Peyer's patch (tissue), 4 donors: ENCODE measurements around the gene DHRS2. TPM values are rescaled to one million over a fixed set of nuclear protein-coding genes. Genes with fewer than 3 reads are reported as not detected.

Experiments
- DNase-seq, 3 donors: peaks; one replicate each; pipeline ENCODE4 v3.0.0-alpha.2; 2017 to 2019
- H3K27ac ChIP-seq, 4 donors: fragments of 200-600 bp; sonication (generic); one replicate each; pipeline ENCODE4 v1.5.1; 2016 to 2019
- H3K27me3 ChIP-seq, 2 donors: fragments of 200-600 bp; sonication (generic); one replicate each; pipeline ENCODE4 v1.5.1; 2019
- H3K36me3 ChIP-seq, 3 donors: fragments of 200-600 bp; sonication (generic); one replicate each; pipeline ENCODE4 v1.5.1; 2016 to 2019
- H3K4me1 ChIP-seq, 4 donors: fragments of 200-600 bp; sonication (generic); one replicate each; pipeline ENCODE4 v1.5.1; 2016 to 2019
- H3K4me3 ChIP-seq, 4 donors: fragments of 200-600 bp; sonication (generic); 1 replicate in 3 of 4; 2 replicates in 1 of 4; pipeline ENCODE4 v1.5.1; 2016 to 2019; ENCODE audit warnings: mild to moderate bottlenecking in 1 of 4
- H3K9me3 ChIP-seq, 4 donors: fragments of 200-600 bp; sonication (generic); one replicate each; pipeline ENCODE4 v1.5.1; 2016 to 2019; ENCODE audit warnings: mild to moderate bottlenecking in 1 of 4
- POLR2A ChIP-seq, 2 donors: fragments of 450-650 bp; IDR thresholded peaks; one replicate each; pipeline ENCODE4 v1.5.1; 2017; ENCODE audit warnings: antibody characterized with exemption in 2 of 2, mild to moderate bottlenecking in 2 of 2, moderate library complexity in 2 of 2
- total RNA-seq, 4 donors: library from RNA; depleted of rRNA; stranded (reverse); fragments of >200 nt; gene quantifications; one replicate each; pipeline ENCODE4 v1.1.0, GENCODE V29; 2016
- TF ChIP-seq, protein P1 (sequence below), 6 experiments: fragments of 450-650 bp in 4 of 6; fragments of 200-600 bp in 2 of 6; sonication (generic) in 1 of 6; IDR thresholded peaks; one replicate each; pipeline ENCODE4 v1.5.1; 2017 to 2019; ENCODE audit warnings: antibody characterized with exemption in 6 of 6, mild to moderate bottlenecking in 3 of 6, moderate library complexity in 1 of 6

DHRS2 gene
- total RNA-seq, 4 donors from 2014 or later = not detected

GRCh38 chr14:23603103-23603502, 33.1 kb upstream of the DHRS2 start:
- TF ChIP-seq POLR2A (IDR thresholded peaks at IDR 0.05) = no peak
- TF ChIP-seq, protein P1, sequence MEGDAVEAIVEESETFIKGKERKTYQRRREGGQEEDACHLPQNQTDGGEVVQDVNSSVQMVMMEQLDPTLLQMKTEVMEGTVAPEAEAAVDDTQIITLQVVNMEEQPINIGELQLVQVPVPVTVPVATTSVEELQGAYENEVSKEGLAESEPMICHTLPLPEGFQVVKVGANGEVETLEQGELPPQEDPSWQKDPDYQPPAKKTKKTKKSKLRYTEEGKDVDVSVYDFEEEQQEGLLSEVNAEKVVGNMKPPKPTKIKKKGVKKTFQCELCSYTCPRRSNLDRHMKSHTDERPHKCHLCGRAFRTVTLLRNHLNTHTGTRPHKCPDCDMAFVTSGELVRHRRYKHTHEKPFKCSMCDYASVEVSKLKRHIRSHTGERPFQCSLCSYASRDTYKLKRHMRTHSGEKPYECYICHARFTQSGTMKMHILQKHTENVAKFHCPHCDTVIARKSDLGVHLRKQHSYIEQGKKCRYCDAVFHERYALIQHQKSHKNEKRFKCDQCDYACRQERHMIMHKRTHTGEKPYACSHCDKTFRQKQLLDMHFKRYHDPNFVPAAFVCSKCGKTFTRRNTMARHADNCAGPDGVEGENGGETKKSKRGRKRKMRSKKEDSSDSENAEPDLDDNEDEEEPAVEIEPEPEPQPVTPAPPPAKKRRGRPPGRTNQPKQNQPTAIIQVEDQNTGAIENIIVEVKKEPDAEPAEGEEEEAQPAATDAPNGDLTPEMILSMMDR (IDR thresholded peaks at IDR 0.05) = no peak
- no peaks in the 10 kb centered on the region for H3K36me3 ChIP-seq
- no peak overlapping the region for H3K4me3 ChIP-seq
- H3K9me3 ChIP-seq = no peaks in the 10 kb centered on the region
- H3K4me1 ChIP-seq = no peaks in the 10 kb centered on the region
- no peak overlapping the region for H3K27ac ChIP-seq
- DNase-seq = no peak
- no peaks in the 10 kb centered on the region for H3K27me3 ChIP-seq

DNA sequence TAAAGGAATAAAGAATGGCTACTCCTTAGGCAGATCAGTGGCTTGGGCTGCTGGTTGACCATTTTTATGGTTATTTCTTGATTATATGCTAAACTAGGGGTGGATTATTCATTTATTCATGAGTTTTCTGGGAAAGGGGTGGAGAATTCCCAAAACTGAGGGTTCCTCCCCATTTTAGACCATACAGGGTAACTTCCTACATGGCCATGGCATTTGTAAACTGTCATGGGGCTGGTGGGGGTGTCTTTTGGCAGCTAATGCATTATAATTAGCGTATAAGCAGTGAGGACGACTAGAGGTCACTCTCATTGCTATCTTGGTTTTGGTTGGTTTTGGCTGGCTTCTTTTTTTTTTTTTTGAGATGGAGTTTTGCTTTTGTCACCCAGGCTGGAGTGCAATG, 32.0 kb upstream of the DHRS2 start:
- H3K4me3 ChIP-seq = no peak overlapping the region
- H3K4me1 ChIP-seq = no peaks in the 10 kb centered on the region
- no peak for DNase-seq
- H3K36me3 ChIP-seq = no peaks in the 10 kb centered on the region
- H3K27ac ChIP-seq = no peak overlapping the region
- no peaks in the 10 kb centered on the region for H3K27me3 ChIP-seq
- TF ChIP-seq, protein P1 (IDR thresholded peaks at IDR 0.05) = no peak
- no peak for TF ChIP-seq POLR2A (IDR thresholded peaks at IDR 0.05)
- H3K9me3 ChIP-seq = no peaks in the 10 kb centered on the region

- Histone ChIP-seq H3K9me3 (no peaks in the 10 kb centered on the region), H3K36me3 (no peaks in the 10 kb centered on the region), H3K4me1 (peaks cover 0 to 3% (median under 1%) of the 10 kb centered on the region in 4 donors), H3K27me3 (no peaks in the 10 kb centered on the region), H3K4me3 (no peak overlapping the region), H3K27ac (no peak overlapping the region)
- no peak for DNase-seq
- TF ChIP-seq POLR2A (IDR thresholded peaks at IDR 0.05) = no peak
- TF ChIP-seq, protein P1 (IDR thresholded peaks at IDR 0.05) = no peak
Measured at GRCh38 chr14:23604675-23605170, 31.4 kb upstream of the DHRS2 start.

DNA sequence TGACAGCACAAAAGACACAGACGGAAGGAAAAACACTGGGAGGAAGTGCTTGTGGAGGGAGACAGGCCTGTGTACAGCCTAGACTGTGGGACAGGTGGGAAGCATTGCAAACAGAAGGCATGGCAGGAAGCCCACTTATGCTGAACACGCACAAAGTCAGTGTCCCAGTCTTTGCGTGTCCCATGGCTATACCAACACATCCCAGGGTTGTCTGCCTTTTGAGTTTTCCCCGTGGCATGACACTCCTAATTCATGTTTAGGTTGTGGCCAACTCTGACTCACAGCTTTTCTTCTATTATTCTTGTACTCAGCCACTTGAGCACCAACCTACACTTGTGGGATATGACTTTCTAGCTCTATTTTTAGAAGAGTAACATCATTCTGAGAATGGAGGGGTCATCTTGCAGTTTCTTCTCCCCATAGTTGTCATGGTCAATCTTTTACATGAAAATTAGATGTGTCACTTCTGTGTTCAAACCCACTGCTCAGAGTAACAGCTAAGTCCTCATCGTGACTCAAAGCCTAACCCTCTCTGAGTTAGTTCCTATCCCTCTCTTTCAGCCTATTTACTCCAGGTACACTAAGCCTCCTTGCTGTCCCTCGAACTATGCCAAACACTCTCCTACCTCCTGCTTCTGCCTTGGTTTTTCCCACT, 30.1 kb upstream of the DHRS2 start:
- TF ChIP-seq, protein P1 (IDR thresholded peaks at IDR 0.05) = no peak
- no peak for TF ChIP-seq POLR2A (IDR thresholded peaks at IDR 0.05)
- no peak overlapping the region for H3K27ac ChIP-seq
- DNase-seq = no peak
- H3K4me3 ChIP-seq = no peak overlapping the region
- no peaks in the 10 kb centered on the region for H3K36me3 ChIP-seq
- H3K27me3 ChIP-seq = no peaks in the 10 kb centered on the region
- peaks cover 0 to 8% (median 3%) of the 10 kb centered on the region in 4 donors for H3K4me1 ChIP-seq
- no peaks in the 10 kb centered on the region for H3K9me3 ChIP-seq

- H3K36me3 ChIP-seq = no peaks in the 10 kb centered on the region
Measured at GRCh38 chr14:23608454-23608853, 27.7 kb upstream of the DHRS2 start.

More at GRCh38 chr14:23608454-23608853, 27.7 kb upstream of the DHRS2 start:
- TF ChIP-seq, protein P1 (IDR thresholded peaks at IDR 0.05) = no peak
- no peak for TF ChIP-seq POLR2A (IDR thresholded peaks at IDR 0.05)
- no peaks in the 10 kb centered on the region for H3K9me3 ChIP-seq
- no peak for DNase-seq
- no peak overlapping the region for H3K27ac ChIP-seq
- H3K4me3 ChIP-seq = no peak overlapping the region
- peaks cover 0 to 19% (median 5%) of the 10 kb centered on the region in 4 donors for H3K4me1 ChIP-seq
- H3K27me3 ChIP-seq = no peaks in the 10 kb centered on the region
